ENCODE data around the gene CDK5RAP2. TPM values are rescaled to one million over a fixed set of nuclear protein-coding genes. Genes with fewer than 3 reads are reported as not detected.
A peak's percentile ranks its signal among the peaks of the same experiment; 100 is the strongest.

CDK5RAP2 gene
- total RNA-seq, 1 donor from 2014 or later, result 76.8 TPM

- Mint-ChIP-seq H3K27ac (peak overlapping the region; percentile 74), H3K4me1 (ENCODE audit: low read depth) (peaks cover 2% of the 10 kb centered on the region), H3K4me3 (ENCODE audit: low read depth) (no peak overlapping the region), H3K27me3 (no peaks in the 10 kb centered on the region), H3K9me3 (ENCODE audit: low read depth) (no peaks in the 10 kb centered on the region), H3K36me3 (ENCODE audit: insufficient read depth) (peaks cover 29% of the 10 kb centered on the region)
- DNase-seq (ENCODE audit: low spot score, unreplicated experiment), result no peak
- no peak for TF ChIP-seq CTCF (IDR thresholded peaks at IDR 0.05; ENCODE audit: unreplicated experiment)
Measured at GRCh38 chr9:120403543-120403856, 176.5 kb downstream of the CDK5RAP2 start.

GRCh38 chr9:120402741-120403542, 177.0 kb downstream of the CDK5RAP2 start:
- no peaks in the 10 kb centered on the region for H3K27me3 Mint-ChIP-seq
- no peak for DNase-seq (ENCODE audit: low spot score, unreplicated experiment)
- peaks cover 2% of the 10 kb centered on the region for H3K4me1 Mint-ChIP-seq (ENCODE audit: low read depth)
- TF ChIP-seq CTCF (IDR thresholded peaks at IDR 0.05; ENCODE audit: unreplicated experiment), result no peak
- peaks cover 30% of the 10 kb centered on the region for H3K36me3 Mint-ChIP-seq (ENCODE audit: insufficient read depth)
- no peak overlapping the region for H3K4me3 Mint-ChIP-seq (ENCODE audit: low read depth)
- H3K27ac Mint-ChIP-seq, result peak overlapping the region; percentile 74
- H3K9me3 Mint-ChIP-seq (ENCODE audit: low read depth), result no peaks in the 10 kb centered on the region

GRCh38 chr9:120399940-120400339, 180.0 kb downstream of the CDK5RAP2 start:
- DNase-seq (ENCODE audit: low spot score, unreplicated experiment), result no peak
- Mint-ChIP-seq H3K9me3 (ENCODE audit: low read depth) (no peaks in the 10 kb centered on the region), H3K4me3 (ENCODE audit: low read depth) (no peak overlapping the region), H3K27ac (no peak overlapping the region), H3K4me1 (ENCODE audit: low read depth) (peaks cover 2% of the 10 kb centered on the region), H3K36me3 (ENCODE audit: insufficient read depth) (peaks cover 37% of the 10 kb centered on the region), H3K27me3 (no peaks in the 10 kb centered on the region)
- no peak for TF ChIP-seq CTCF (IDR thresholded peaks at IDR 0.05; ENCODE audit: unreplicated experiment)

- peaks cover 38% of the 10 kb centered on the region for H3K36me3 Mint-ChIP-seq (ENCODE audit: insufficient read depth)
- H3K4me1 Mint-ChIP-seq (ENCODE audit: low read depth), result peaks cover 2% of the 10 kb centered on the region
- TF ChIP-seq CTCF (IDR thresholded peaks at IDR 0.05; ENCODE audit: unreplicated experiment), result no peak
- no peaks in the 10 kb centered on the region for H3K27me3 Mint-ChIP-seq
- H3K9me3 Mint-ChIP-seq (ENCODE audit: low read depth), result no peaks in the 10 kb centered on the region
- no peak overlapping the region for H3K27ac Mint-ChIP-seq
- no peak for DNase-seq (ENCODE audit: low spot score, unreplicated experiment)
- no peak overlapping the region for H3K4me3 Mint-ChIP-seq (ENCODE audit: low read depth)
Measured at GRCh38 chr9:120398286-120398685, 181.7 kb downstream of the CDK5RAP2 start.

GRCh38 chr9:120397453-120397852, 182.5 kb downstream of the CDK5RAP2 start:
- Mint-ChIP-seq H3K4me1 (ENCODE audit: low read depth) (peaks cover 2% of the 10 kb centered on the region), H3K4me3 (ENCODE audit: low read depth) (no peak overlapping the region), H3K9me3 (ENCODE audit: low read depth) (no peaks in the 10 kb centered on the region), H3K27me3 (no peaks in the 10 kb centered on the region), H3K36me3 (ENCODE audit: insufficient read depth) (peaks cover 34% of the 10 kb centered on the region), H3K27ac (no peak overlapping the region)
- DNase-seq (ENCODE audit: low spot score, unreplicated experiment), result no peak
- no peak for TF ChIP-seq CTCF (IDR thresholded peaks at IDR 0.05; ENCODE audit: unreplicated experiment)
